A204.1 (cell line): Measurements from ENCODE around the gene SLC25A26.
"Not testable (repeated sequence)": the region's sequence is repeated elsewhere in the genome, so short reads cannot be mapped to it uniquely, and the experiment has no call there.

Experiments used
- FAIRE-seq: peaks from 2 replicates; lab custom pipeline; 2012; peaks lifted over from hg19 to GRCh38; lab: Jason Lieb, UNC

Gene SLC25A26

GRCh38 chr3:66411961-66412887 is 191.4 kb downstream of the SLC25A26 start:
- FAIRE-seq, result no peak

GRCh38 chr3:66413151-66413751 is 192.4 kb downstream of the SLC25A26 start:
- no peak for FAIRE-seq

DNA sequence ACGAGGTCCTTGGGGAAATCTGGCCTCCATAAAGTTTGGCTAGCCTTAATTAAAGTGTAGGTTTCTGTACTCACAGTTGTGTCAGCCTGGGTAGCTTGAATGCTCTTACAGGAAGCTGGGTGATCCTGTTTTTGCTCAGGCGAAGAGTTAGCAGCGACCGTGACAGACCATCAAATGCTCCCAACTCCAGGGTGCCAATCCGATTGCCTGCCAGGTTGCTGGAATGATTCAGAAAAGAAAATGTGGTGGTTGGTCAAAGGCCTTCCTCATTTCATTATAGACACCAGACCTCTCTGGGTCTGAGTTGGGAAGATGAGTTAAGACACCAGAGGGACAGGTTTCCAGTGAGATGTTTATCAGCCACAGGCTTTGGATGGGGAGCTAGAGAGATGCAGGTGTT is 194.0 kb downstream of the SLC25A26 start:
- no peak for FAIRE-seq

DNA sequence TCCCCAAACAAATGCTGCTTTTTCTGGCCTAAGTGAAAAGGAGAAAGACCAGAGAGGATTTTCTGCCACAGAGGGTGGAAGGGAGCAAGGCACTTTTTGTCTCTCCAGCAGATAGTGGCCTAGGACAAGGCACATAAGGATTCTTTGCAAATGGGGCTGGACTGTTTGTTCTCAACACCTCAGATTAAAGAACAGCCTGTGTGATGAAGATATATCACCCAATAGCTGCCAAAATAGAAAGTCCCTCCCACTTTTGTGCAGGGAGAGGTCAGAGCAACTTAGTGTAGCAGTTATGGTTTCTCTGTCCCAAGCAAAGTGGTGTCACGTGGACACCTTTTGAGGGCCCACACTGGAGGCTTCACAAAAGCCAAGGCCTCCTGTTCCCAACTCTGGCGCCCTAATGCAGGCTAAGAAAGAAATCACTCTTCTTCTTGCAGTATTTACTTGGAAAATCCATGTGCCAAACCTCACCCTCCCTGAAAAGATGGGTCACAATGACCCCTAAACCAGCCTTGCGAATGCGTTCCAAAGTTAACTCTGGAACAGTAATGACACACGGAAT is 195.1 kb downstream of the SLC25A26 start:
- no peak for FAIRE-seq

DNA sequence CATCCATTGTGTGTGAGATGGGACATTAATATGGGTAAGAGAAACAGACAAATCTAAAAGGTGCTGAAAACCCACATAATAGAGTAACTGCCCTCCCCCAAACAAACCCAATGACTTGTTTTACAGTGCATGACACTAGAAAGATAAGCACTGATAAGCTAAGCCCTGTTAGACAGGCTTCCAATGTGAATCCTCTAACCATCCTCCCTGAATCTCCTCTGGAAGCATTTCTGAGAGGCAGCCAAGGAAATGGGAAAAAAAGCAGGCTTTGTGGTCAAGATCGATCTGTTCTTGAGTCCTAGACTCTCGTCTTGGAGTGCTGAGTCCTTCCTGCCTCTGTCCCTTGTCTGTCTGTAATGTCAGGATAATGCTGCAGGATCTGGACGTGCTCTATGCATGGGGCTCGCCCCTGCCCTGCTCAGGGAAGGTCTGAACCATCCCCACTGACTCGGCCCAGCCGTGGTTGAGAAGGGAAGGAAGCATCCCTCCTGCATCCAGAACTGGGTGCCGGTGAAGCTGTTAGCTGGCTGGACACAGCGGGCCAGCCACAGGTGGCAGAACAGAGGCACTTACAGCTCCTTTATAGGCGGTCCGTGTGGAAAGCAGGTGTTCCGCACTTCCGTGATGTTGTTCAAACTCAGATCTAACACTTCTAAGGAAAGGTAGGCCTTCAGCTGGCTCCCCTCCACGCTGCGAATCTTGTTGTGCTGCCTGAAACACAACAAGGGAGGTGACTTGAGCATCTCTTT is 195.9 kb downstream of the SLC25A26 start:
- FAIRE-seq, result no peak

- no peak for FAIRE-seq
Observed at GRCh38 chr3:66418475-66418931, 197.7 kb downstream of the SLC25A26 start.

GRCh38 chr3:66419036-66419435 is 198.2 kb downstream of the SLC25A26 start:
- no peak for FAIRE-seq

- not testable (repeated sequence) for FAIRE-seq
Observed at GRCh38 chr3:66421144-66421543, 200.3 kb downstream of the SLC25A26 start.

DNA sequence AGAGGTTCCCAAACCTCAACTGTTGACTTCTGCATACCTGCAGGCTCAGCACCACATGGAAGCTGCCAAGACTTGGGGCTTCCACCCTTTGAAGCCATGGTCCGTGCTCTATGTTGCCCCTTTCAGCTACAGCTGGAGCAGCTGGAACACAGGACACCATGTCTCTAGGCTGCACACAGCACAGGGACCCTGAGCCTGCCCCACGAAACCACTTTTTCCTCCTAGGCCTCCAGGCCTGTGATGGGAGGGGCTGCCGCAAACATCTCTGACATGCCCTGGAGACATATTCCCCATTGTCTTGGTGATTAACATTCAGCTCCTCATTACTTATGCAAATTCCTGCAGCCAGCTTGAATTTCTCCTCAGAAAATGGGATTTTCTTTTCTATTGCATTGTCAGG is 201.1 kb downstream of the SLC25A26 start:
- FAIRE-seq, result not testable (repeated sequence)

DNA sequence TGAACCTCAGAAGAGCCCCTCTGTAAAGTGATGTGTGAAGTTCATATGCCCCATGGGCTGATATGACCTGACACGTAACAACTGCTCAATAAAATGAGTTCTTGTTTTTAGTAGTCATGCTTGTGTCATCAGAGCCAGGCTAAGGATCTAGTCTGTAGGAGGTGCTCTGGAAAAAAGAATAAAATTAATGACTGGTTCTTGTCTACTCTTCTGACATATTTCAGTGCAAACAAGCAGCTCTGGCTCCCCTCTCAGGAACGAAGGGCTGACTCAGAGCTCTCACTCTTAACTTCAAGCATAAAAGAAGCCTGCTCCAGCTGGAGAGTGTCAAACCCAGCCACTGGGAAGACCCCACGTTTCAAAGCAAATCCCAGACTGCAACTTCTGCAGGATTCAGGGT is 203.0 kb downstream of the SLC25A26 start:
- FAIRE-seq, result no peak

DNA sequence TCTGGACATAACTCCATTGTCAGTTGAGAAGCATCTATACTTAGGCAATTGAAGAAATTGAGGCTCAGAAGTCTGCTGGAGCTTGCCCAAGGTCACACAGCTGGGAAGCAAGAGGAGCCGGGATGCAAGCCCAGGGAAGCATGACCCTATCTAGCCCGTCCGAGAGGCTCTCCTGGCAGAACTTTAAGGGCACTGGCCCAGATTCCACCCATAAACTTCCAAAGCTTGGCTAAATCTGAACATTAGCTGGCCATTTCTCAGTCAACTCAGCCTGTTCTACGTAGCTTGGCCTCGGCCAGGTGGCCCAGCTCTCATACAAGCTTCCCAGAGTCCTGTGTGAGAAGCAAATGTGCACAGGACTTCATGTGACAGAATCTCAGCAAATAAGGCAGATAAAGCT is 204.2 kb downstream of the SLC25A26 start:
- FAIRE-seq, result no peak

- no peak for FAIRE-seq
Observed at GRCh38 chr3:66425576-66426114, 204.8 kb downstream of the SLC25A26 start.

GRCh38 chr3:66426135-66426534 is 205.3 kb downstream of the SLC25A26 start:
- no peak for FAIRE-seq

DNA sequence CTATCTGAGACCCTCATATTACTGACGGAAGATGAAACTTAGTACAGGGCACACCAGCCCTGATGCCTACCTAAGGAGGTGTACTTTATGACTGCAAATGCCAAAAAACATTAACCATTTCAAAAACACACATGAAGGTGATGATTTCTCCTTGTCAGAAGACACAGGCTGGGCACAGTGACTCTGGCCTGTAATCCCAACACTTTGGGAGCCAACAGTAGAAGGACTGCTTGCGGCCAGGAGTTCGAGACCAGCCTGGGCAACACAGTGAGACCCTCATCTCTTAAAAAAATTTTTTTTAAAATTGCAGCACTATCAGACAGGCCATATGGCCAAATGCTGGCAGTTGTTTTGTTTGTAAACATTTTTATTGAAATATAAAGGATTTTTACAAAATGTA is 206.6 kb downstream of the SLC25A26 start:
- FAIRE-seq, result no peak

- FAIRE-seq, result no peak
Observed at GRCh38 chr3:66427951-66428474, 207.2 kb downstream of the SLC25A26 start.
